ENCODE measurements around the gene MAML1. TPM values are rescaled to one million over a fixed set of nuclear protein-coding genes. Genes with fewer than 3 reads are reported as not detected.

The MAML1 gene
- total RNA-seq, 4 donors from 2014 or later: 16.6 to 29.0 (median 17.9) TPM

DNA sequence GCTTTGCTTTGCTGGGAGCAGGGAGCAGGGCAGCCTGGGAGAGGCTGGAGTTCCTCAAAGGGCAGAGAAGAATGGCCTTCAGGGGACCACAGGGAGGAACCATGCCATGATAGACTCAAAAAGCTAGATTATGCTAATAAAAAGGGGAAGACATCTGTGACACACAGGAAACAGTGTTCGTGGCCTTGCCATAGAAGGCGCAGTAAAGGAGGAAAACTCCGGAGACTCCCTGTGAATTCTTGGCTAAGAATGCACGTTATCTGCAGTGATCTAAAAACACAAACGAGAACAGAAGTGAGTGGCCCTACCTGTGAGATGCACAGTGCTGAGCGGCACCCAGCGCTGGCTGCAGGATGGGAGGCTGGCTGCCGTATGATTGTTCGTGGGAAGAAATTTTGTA, 45.3 kb downstream of the MAML1 start:
- Histone ChIP-seq H3K4me3 (no peak overlapping the region), H3K4me1 (no peaks in the 10 kb centered on the region), H3K27me3 (no peaks in the 10 kb centered on the region), H3K36me3 (peaks cover 12 to 84% (median 23%) of the 10 kb centered on the region in 3 donors), H3K27ac (no peak overlapping the region), H3K9me3 (no peaks in the 10 kb centered on the region)
- no peak for DNase-seq
- TF ChIP-seq, protein P1, sequence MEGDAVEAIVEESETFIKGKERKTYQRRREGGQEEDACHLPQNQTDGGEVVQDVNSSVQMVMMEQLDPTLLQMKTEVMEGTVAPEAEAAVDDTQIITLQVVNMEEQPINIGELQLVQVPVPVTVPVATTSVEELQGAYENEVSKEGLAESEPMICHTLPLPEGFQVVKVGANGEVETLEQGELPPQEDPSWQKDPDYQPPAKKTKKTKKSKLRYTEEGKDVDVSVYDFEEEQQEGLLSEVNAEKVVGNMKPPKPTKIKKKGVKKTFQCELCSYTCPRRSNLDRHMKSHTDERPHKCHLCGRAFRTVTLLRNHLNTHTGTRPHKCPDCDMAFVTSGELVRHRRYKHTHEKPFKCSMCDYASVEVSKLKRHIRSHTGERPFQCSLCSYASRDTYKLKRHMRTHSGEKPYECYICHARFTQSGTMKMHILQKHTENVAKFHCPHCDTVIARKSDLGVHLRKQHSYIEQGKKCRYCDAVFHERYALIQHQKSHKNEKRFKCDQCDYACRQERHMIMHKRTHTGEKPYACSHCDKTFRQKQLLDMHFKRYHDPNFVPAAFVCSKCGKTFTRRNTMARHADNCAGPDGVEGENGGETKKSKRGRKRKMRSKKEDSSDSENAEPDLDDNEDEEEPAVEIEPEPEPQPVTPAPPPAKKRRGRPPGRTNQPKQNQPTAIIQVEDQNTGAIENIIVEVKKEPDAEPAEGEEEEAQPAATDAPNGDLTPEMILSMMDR (IDR thresholded peaks at IDR 0.05): no peak
- no peak for TF ChIP-seq POLR2A (IDR thresholded peaks at IDR 0.05)
- WGBS, 2 donors: 77 to 78% methylated on average over 9 of the region's 9 CpGs
- intact Hi-C loops (cut with DNase I): no loop called here

DNA sequence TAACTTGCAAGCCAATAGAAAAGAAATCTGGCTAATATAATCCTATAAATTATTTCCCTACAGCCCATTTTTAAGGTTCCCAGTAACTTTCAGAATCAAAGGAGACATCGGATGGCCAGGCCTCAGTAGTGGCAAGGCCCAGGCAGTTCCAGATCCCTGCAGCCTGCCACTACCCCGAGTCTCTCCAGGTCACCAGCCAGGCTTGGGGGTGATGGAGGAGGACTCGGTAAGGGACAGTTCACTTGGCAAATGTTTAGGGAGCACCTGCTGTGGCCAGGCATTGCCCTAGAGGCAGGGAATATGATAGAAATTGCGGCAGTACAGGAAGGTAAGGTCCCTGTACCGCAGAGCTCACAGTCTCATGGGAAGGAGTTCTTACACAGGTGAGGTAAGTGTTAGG, 46.0 kb downstream of the MAML1 start:
- Histone ChIP-seq H3K27me3 (no peaks in the 10 kb centered on the region), H3K9me3 (no peaks in the 10 kb centered on the region), H3K4me3 (no peak overlapping the region), H3K27ac (no peak overlapping the region), H3K36me3 (peaks cover 12 to 77% (median 18%) of the 10 kb centered on the region in 3 donors), H3K4me1 (no peaks in the 10 kb centered on the region)
- intact Hi-C loops (cut with DNase I): no loop called here
- TF ChIP-seq POLR2A (IDR thresholded peaks at IDR 0.05): no peak
- TF ChIP-seq, protein P1 (IDR thresholded peaks at IDR 0.05): no peak
- no peak for DNase-seq
- 76 to 95% methylated on average over 5 of the region's 5 CpGs for WGBS, 2 donors

DNA sequence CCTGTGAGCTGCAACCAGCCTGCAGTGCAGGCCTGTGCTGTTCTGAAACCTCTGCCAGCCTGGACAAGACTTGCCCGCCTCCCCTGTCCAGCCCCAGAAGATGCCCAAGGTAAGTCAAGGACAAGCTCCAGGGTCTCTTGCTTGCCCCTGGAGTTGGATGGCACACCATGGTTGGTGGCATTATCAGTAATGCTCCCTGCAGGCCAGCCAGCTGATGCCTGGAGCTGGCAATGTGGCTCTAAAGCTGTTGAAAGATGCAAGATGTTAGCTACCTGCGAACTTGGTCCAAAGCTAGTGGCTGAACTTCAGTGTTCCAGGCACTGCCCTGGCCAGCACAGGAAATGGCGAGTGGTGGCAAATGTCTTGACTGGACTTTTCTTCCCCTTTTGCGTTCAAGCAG, 47.2 kb downstream of the MAML1 start:
- no peak for TF ChIP-seq POLR2A (IDR thresholded peaks at IDR 0.05)
- TF ChIP-seq, protein P1 (IDR thresholded peaks at IDR 0.05): no peak
- no peaks in the 10 kb centered on the region for H3K4me1 ChIP-seq
- no peaks in the 10 kb centered on the region for H3K9me3 ChIP-seq
- H3K27me3 ChIP-seq: no peaks in the 10 kb centered on the region
- intact Hi-C loops (cut with DNase I): no loop called here
- 86 to 92% methylated on average over 3 to 4 of the region's 4 CpGs for WGBS, 2 donors
- no peak overlapping the region for H3K4me3 ChIP-seq
- DNase-seq: no peak
- peaks cover 5 to 65% (median 7%) of the 10 kb centered on the region in 3 donors for H3K36me3 ChIP-seq
- H3K27ac ChIP-seq: no peak overlapping the region

DNA sequence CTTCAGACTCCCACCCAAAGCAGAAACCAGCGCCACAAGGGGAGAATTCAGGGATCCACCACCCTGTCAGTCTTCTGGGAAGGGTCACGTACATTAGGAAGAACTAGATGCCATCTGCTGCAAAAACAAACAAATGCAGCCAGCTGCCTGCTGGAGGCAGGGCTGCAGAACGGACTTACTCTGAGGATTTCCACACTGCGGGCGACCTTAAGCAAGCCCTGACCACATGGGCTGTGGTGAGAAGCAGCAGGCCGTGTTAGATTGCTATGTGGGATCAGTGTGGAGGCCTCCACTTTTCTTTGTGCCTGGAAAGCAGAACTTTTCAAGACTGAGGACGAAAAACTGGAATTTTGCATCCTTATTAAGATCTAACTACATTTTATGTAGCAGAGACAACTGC, 47.7 kb downstream of the MAML1 start:
- DNase-seq: no peak
- intact Hi-C loops (cut with DNase I): no loop called here
- no peaks in the 10 kb centered on the region for H3K4me1 ChIP-seq
- no peak overlapping the region for H3K4me3 ChIP-seq
- H3K9me3 ChIP-seq: no peaks in the 10 kb centered on the region
- no peaks in the 10 kb centered on the region for H3K27me3 ChIP-seq
- H3K27ac ChIP-seq: no peak overlapping the region
- H3K36me3 ChIP-seq: peaks cover 1 to 59% (median 5%) of the 10 kb centered on the region in 3 donors
- 57 to 78% methylated on average over 7 of the region's 7 CpGs for WGBS, 2 donors
- TF ChIP-seq, protein P1 (IDR thresholded peaks at IDR 0.05): no peak
- TF ChIP-seq POLR2A (IDR thresholded peaks at IDR 0.05): no peak

DNA sequence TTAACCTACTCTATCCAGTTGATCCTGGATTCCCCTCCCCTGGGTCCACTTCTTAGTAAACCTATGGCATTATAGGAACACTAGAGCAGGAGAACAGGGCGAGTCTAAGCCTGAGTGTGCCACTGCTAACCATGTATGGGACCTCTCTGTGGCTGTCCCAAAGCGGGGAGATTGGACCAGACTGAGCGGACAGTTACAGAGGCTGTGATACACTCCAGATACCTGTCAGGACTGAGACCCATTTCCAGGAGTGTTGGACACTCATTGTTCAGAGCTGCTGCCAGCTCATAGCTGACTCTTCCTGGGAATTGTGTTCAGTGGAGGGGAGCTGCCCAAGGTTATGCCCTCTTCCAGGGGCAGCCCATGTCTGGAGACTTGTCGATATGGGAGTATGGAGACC, 49.2 kb downstream of the MAML1 start:
- Histone ChIP-seq H3K27ac (no peak overlapping the region), H3K9me3 (no peaks in the 10 kb centered on the region), H3K4me1 (no peaks in the 10 kb centered on the region), H3K27me3 (no peaks in the 10 kb centered on the region), H3K4me3 (no peak overlapping the region), H3K36me3 (peaks cover 0 to 45% (median 0%) of the 10 kb centered on the region in 3 donors)
- WGBS, 2 donors: 94% methylated on average over 2 of the region's 4 CpGs; no CpG with 5 or more reads in 1 of the 2 donors
- intact Hi-C loops (cut with DNase I): no loop called here
- TF ChIP-seq POLR2A (IDR thresholded peaks at IDR 0.05): no peak
- no peak for DNase-seq

DNA sequence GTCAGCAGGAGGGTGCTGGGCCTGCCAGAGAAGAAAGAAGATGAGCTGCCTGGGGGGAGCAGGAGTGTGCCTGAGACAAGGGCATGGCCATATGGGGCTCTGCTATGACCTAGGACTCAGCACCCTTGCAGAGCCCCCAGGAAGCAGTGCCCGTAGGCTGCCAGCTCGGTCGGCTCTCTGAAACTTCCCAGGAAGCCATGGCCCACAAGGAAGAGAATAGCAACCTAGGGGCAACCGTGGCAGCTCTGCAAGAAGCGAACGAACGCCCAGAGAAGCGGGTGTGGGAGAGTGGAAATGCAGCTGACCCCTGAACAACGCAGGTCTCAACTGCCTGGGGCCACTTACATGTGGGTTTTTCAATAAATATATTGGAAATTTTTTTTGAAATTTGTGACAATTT, 50.5 kb downstream of the MAML1 start:
- H3K4me3 ChIP-seq: no peak overlapping the region
- no peak overlapping the region for H3K27ac ChIP-seq
- intact Hi-C loops (cut with DNase I): no loop called here
- no peak for DNase-seq
- peaks cover 0 to 32% (median 0%) of the 10 kb centered on the region in 3 donors for H3K36me3 ChIP-seq
- H3K27me3 ChIP-seq: no peaks in the 10 kb centered on the region
- TF ChIP-seq, protein P1 (IDR thresholded peaks at IDR 0.05): no peak
- no peak for TF ChIP-seq POLR2A (IDR thresholded peaks at IDR 0.05)
- 91 to 92% methylated on average over 7 to 9 of the region's 9 CpGs for WGBS, 2 donors
- H3K4me1 ChIP-seq: no peaks in the 10 kb centered on the region
- H3K9me3 ChIP-seq: no peaks in the 10 kb centered on the region
